Nephron progenitor cell (in vitro differentiated cells): ENCODE measurements around the gene ZNF273.

Experiments
- DNase-seq: peaks from one replicate; pipeline ENCODE4 v3.0.0; 2021
- H3K27ac Mint-ChIP-seq: 2 replicates; pipeline ENCODE4 v1.8.0; 2021; ENCODE audit warnings: mild to moderate bottlenecking, moderate library complexity, mixed read lengths
- H3K27me3 Mint-ChIP-seq: 2 replicates; pipeline ENCODE4 v1.8.0; 2021; ENCODE audit warnings: mild to moderate bottlenecking, low read depth, mixed read lengths; ENCODE audit not compliant: poor library complexity
- H3K36me3 Mint-ChIP-seq: 2 replicates; pipeline ENCODE4 v1.8.0; 2021; ENCODE audit warnings: low read depth, mixed read lengths
- H3K4me1 Mint-ChIP-seq: 2 replicates; pipeline ENCODE4 v1.8.0; 2021; ENCODE audit warnings: mixed read lengths
- H3K4me3 Mint-ChIP-seq: 2 replicates; pipeline ENCODE4 v1.8.0; 2021; ENCODE audit warnings: mild to moderate bottlenecking, moderate library complexity, mixed read lengths
- H3K9me3 Mint-ChIP-seq: 2 replicates; pipeline ENCODE4 v1.8.0; 2021; ENCODE audit warnings: mild to moderate bottlenecking, moderate library complexity, mixed read lengths
- CTCF ChIP-seq: fragments of 200-600 bp; sonication (generic); IDR thresholded peaks from 2 replicates; pipeline ENCODE4 v1.5.0; 2021; ENCODE audit warnings: antibody characterized with exemption

ZNF273 gene

GRCh38 chr7:64883113-64883905 lies 19.8 kb upstream of the ZNF273 start:
- H3K27ac Mint-ChIP-seq, result no peak overlapping the region
- TF ChIP-seq CTCF, result no peak
- no peak for DNase-seq
- peaks cover 4% of the 10 kb centered on the region for H3K4me1 Mint-ChIP-seq
- peaks cover 6% of the 10 kb centered on the region for H3K36me3 Mint-ChIP-seq
- peaks cover 70% of the 10 kb centered on the region for H3K9me3 Mint-ChIP-seq
- no peak overlapping the region for H3K4me3 Mint-ChIP-seq
- peaks cover 35% of the 10 kb centered on the region for H3K27me3 Mint-ChIP-seq

GRCh38 chr7:64884085-64884912 lies 18.8 kb upstream of the ZNF273 start:
- no peak for DNase-seq
- peaks cover 6% of the 10 kb centered on the region for H3K36me3 Mint-ChIP-seq
- peaks cover 62% of the 10 kb centered on the region for H3K9me3 Mint-ChIP-seq
- peaks cover 44% of the 10 kb centered on the region for H3K27me3 Mint-ChIP-seq
- H3K27ac Mint-ChIP-seq, result no peak overlapping the region
- TF ChIP-seq CTCF, result no peak
- H3K4me1 Mint-ChIP-seq, result peaks cover 10% of the 10 kb centered on the region
- H3K4me3 Mint-ChIP-seq, result no peak overlapping the region

- no peak overlapping the region for H3K4me3 Mint-ChIP-seq
- H3K9me3 Mint-ChIP-seq, result peaks cover 56% of the 10 kb centered on the region
- DNase-seq, result no peak
- H3K27ac Mint-ChIP-seq, result no peak overlapping the region
- peaks cover 6% of the 10 kb centered on the region for H3K36me3 Mint-ChIP-seq
- TF ChIP-seq CTCF, result no peak
- H3K4me1 Mint-ChIP-seq, result peaks cover 13% of the 10 kb centered on the region
- peaks cover 50% of the 10 kb centered on the region for H3K27me3 Mint-ChIP-seq
Observed at GRCh38 chr7:64884913-64885370, 18.1 kb upstream of the ZNF273 start.

- Mint-ChIP-seq H3K27me3 (peaks cover 57% of the 10 kb centered on the region), H3K4me3 (no peak overlapping the region), H3K27ac (no peak overlapping the region), H3K4me1 (peaks cover 14% of the 10 kb centered on the region), H3K9me3 (peaks cover 48% of the 10 kb centered on the region), H3K36me3 (peaks cover 6% of the 10 kb centered on the region)
- no peak for TF ChIP-seq CTCF
- no peak for DNase-seq
Observed at GRCh38 chr7:64885520-64886240, 17.4 kb upstream of the ZNF273 start.

GRCh38 chr7:64886956-64887545 lies 16.0 kb upstream of the ZNF273 start:
- TF ChIP-seq CTCF, result no peak
- Mint-ChIP-seq H3K4me3 (no peak overlapping the region), H3K4me1 (peaks cover 14% of the 10 kb centered on the region), H3K36me3 (peaks cover 6% of the 10 kb centered on the region), H3K27me3 (peaks cover 71% of the 10 kb centered on the region), H3K9me3 (peaks cover 35% of the 10 kb centered on the region), H3K27ac (no peak overlapping the region)
- no peak for DNase-seq
